Neural progenitor cell (in vitro differentiated cells): ENCODE data around the gene NLRC3.

ENCODE experiments used
- EZH2 ChIP-seq: fragments of 200-600 bp; sonication (generic); IDR thresholded peaks from 2 replicates; pipeline ENCODE4 v1.6.1; 2017; ENCODE audit warnings: antibody characterized with exemption, mild to moderate bottlenecking, moderate library complexity
- TF ChIP-seq, protein P1 (sequence below): fragments of 200-600 bp; sonication (generic); IDR thresholded peaks from 2 replicates; pipeline ENCODE4 v1.5.1; 2017; ENCODE audit warnings: antibody characterized with exemption, mild to moderate bottlenecking

DNA sequence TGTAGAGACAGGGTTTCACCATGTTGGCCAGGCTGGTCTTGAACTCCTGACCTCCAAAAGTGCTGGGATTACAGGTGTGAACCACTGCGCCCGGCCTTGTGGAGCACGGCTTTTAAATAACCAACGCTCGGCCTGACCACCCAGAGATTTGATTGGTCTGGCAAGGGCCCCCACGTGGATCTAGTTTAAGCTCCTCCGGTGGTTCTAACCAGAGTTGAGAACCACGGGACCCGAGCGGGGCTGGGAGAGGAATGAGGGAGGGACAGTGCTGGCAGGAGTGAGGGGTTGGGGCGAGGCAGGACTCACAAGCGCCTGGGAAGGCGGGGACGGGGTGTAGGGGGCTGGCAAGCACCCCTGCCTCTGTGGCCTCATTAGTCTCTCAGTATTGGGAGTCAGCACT, 3.0 kb downstream of the NLRC3 start:
- TF ChIP-seq, protein P1, sequence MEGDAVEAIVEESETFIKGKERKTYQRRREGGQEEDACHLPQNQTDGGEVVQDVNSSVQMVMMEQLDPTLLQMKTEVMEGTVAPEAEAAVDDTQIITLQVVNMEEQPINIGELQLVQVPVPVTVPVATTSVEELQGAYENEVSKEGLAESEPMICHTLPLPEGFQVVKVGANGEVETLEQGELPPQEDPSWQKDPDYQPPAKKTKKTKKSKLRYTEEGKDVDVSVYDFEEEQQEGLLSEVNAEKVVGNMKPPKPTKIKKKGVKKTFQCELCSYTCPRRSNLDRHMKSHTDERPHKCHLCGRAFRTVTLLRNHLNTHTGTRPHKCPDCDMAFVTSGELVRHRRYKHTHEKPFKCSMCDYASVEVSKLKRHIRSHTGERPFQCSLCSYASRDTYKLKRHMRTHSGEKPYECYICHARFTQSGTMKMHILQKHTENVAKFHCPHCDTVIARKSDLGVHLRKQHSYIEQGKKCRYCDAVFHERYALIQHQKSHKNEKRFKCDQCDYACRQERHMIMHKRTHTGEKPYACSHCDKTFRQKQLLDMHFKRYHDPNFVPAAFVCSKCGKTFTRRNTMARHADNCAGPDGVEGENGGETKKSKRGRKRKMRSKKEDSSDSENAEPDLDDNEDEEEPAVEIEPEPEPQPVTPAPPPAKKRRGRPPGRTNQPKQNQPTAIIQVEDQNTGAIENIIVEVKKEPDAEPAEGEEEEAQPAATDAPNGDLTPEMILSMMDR, result no peak
- TF ChIP-seq EZH2, result no peak
